DMS114 treated with DMSO at 0.1 percent for 48 hours (cell line): ENCODE data around the gene PRIMA1.
"Not testable (repeated sequence)": the region's sequence is repeated elsewhere in the genome, so short reads cannot be mapped to it uniquely, and the experiment has no call there.

Experiments used
- DNase-seq: peaks from one replicate; lab custom pipeline; 2025; ENCODE audit not compliant: unreplicated experiment; lab: John Stamatoyannopoulos, UW

Gene PRIMA1

DNA sequence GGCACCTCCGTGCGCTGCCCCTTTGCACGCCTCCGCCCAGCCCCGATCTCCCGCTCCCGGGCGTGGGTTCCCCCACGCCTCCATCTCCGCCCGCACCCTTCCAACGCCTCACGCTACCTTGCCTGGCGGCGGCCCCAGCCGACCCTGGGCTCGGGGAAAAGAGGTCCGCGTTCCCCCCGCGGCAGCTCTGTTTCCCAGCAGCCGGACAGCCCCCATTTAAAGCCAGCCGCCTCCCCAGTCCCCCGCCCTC is at the start of gene PRIMA1:
Gene PRIMA1, minus strand, starts transcription at position 193 of the 250 bp plus-strand sequence. CDS start 767 bp downstream, outside the sequence.
- DNase-seq: peak; percentile 17

GRCh38 chr14:93834699-93835371 is 46.5 kb upstream of the PRIMA1 start:
- no peak for DNase-seq

DNA sequence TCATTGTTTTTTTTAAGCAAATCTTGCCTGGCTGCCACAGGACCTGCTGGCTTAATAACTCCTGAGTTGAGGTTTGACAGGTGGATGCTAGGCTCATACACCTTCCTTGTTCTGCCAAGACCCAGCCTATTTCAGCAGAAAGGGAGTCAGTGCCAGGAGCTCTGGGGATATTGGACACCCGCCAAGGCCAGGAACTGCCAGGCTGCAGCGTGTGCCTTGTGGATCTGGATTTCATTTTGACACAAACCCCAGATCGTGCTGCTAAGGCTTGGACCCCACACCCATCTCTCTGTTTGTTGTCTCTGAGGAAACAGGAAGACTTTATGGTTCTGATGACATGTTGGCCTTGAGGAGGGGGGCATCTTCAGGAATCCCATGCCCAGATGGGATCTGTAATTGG is 44.4 kb upstream of the PRIMA1 start:
- no peak for DNase-seq

DNA sequence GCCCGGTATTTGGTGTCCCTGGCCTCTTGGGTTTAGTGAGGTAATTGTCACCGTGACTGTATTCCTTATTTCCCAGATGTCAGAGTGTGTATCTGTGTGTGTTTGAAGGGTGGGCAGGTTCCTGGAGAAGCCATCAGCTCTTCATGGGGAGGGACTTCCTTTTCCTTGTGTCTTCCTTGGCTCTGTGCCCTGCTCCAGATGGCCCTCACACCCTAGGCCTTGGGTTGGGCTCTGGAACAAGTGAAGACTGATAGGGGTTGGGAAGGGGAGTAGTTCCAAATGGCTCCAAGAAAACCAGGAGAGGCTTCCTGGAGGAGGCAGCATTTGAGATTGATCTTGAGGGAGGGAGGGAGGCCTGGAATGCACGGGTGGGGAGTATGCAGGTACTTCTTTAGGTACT is 43.8 kb upstream of the PRIMA1 start:
- no peak for DNase-seq

- DNase-seq: no peak
Observed at GRCh38 chr14:93830753-93831461, 42.6 kb upstream of the PRIMA1 start.

- DNase-seq: no peak
Observed at GRCh38 chr14:93829839-93830481, 41.7 kb upstream of the PRIMA1 start.

- DNase-seq: no peak
Observed at GRCh38 chr14:93825235-93825553, 36.9 kb upstream of the PRIMA1 start.

DNA sequence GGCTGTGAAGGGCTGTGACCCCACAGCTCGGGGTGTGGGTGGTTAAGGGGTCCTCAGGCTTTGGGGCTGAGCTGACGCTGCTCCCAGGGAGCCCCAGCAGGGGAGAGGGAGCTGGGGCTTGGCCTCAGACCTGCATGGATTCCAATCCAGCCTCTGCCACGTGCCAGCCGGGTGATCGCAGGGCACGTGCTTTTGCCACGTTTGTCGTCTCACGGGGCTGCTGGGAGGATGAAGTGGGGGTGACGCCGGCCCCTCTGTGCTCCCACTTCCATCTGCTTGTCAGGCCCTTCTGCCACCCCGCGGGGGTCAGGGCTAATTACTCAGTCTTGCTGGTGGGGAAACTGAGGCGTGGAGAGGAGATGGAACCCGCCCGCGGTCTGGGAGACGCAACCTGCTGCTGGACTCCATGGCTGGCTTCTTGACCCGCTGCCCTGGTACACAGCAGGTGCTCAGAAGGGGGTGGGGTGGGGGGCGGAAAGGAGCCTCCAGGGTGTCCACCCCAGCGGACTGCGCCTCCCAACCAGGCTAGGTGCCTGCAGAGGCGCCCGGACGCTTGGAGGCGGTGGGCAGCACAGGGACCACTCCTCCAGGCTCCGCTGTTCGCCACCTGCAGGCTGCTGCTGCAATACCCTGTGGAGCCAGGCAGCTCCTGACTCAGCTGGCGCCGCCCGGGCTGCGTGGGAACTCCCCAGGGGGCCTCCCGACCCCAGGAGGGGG is 36.4 kb upstream of the PRIMA1 start:
- DNase-seq: no peak

DNA sequence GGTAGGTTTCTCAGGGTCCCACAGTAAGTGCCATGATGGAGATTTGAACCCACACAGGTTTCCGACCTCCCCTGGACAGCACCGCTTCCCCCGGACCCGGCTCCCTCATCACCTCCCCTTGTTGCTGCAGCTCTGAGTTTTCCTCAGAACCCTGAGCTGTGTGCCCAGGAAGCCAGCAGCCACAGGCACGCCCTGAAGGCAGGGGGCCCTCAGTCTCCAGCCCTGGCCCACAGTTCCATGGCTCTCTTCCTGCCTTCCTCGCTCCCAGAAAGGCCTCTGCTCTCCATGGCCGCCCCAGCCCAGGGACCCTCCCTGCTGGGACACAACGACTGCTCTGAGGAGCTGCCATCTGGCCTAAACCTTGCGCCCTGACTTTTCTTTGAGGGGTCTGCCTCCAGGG is 35.8 kb upstream of the PRIMA1 start:
- no peak for DNase-seq

DNA sequence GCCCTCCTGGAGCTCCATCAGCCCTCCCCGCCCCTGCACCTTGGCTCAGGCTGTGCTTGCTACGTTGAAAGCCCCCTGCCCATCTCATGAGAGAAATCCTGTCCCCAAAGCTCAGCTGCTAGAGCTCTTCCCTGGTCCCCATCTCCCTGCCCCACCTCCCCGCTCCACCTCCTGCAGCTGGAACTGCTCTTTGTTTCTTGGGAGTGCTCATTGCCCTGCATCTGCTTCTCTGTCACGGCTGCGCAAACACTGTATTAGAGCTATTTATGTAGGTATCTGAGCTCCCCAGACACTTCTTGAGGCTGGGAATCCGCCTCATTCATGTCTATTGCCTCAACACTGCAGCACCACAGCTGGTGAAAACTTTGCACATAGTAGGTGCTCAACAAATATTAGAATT is 32.8 kb upstream of the PRIMA1 start:
- DNase-seq: no peak

- DNase-seq: no peak
Observed at GRCh38 chr14:93818857-93819256, 30.6 kb upstream of the PRIMA1 start.

- DNase-seq: no peak
Observed at GRCh38 chr14:93811676-93812075, 23.4 kb upstream of the PRIMA1 start.

DNA sequence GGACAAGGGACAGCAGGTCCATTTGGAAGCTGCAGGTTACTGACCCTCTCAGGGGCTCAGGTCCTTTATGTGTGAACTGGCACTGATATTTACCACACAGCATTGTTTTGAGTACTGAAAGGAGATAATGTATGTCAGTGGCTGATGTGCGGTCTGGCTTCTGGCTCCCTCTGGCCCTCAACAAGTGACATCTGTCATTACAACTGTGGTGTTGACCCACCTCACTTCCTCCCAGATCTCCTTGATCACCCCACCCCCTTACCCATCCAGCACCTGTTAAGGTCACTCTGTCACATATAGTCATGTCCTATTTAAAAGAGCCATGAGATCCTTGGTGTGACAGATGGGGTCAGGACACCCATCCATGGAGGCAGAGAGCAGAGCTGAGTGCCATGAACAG is 22.7 kb upstream of the PRIMA1 start:
- no peak for DNase-seq

- not testable (repeated sequence) for DNase-seq
Observed at GRCh38 chr14:93809491-93810420, 21.5 kb upstream of the PRIMA1 start.

GRCh38 chr14:93804654-93805053 is 16.4 kb upstream of the PRIMA1 start:
- DNase-seq: no peak

DNA sequence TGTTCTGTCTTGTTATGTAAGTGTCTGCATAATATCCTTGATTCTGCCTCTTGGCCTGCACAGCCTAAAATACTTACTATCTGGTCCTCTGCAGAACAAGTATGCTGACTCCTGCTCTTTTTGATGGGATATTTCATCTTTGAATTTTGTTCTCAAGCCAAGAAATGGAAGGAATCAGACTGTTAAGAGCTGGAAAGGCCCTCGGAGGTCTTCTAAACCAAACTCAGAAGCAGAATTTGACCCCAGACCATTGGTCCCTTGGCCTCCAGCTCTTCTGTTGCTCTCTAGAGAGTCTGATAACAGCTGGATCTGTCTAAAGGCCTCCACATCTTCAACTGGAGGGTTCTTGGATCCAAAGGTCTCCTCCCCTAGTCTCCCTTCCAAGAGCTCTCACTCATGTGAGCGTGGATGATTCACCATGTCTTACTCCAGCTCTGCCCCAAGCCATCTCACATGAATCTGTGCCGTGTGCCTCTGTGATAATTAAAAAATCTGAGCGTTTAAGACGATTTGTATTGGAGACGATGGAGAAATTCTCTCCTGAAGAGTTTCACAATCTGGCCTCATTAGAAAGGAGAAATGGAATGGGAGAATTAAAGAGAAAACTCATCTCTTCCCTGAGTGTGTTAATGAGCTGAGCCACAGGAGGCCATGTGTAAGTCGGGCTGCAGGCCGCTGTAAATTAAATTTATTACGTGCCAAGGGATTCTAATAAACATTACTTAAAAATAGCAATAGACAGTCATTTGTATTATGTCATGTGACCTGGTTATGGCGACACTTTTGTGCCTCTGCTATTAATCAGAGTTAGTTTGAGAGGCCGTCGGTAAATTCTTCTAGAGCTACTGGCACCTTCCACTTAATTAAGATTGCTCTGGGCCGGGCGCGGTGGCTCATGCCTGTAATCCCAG is 15.4 kb upstream of the PRIMA1 start:
- DNase-seq: no peak

- DNase-seq: no peak
Observed at GRCh38 chr14:93799989-93800921, 12.0 kb upstream of the PRIMA1 start.

- DNase-seq: no peak
Observed at GRCh38 chr14:93799617-93799988, 11.3 kb upstream of the PRIMA1 start.

DNA sequence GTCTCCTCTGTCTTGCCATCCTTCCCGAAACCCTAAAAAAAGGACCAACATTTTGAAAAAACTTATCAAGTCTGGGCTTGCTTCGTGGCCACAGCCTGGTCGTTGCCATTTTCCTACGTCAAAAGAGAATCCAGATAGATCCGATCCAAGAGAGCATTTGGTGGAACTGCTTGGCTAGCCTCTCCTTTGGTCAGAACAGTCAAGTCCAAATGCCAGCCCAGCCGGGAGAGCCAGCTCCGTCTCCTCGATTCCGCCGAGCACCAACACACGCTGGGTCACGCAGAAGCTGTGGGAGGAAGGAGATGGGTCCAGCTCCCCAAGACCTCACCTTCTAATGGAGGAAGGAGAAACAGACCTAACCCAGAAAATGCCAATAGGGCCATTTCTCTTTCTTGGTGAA is 9.3 kb upstream of the PRIMA1 start:
- DNase-seq: no peak
